CD4-positive, alpha-beta T cell treated with Interleukin-2 at 100 ng/mL for 4 hours (primary cell): Measurements from ENCODE around the gene IRAK3.
A peak's percentile ranks its signal among the peaks of the same experiment; 100 is the strongest.

Experiments
- DNase-seq: peaks from one replicate; pipeline ENCODE4 v3.0.0-alpha.2; 2020; ENCODE audit warnings: low spot score

The IRAK3 gene, protein sequence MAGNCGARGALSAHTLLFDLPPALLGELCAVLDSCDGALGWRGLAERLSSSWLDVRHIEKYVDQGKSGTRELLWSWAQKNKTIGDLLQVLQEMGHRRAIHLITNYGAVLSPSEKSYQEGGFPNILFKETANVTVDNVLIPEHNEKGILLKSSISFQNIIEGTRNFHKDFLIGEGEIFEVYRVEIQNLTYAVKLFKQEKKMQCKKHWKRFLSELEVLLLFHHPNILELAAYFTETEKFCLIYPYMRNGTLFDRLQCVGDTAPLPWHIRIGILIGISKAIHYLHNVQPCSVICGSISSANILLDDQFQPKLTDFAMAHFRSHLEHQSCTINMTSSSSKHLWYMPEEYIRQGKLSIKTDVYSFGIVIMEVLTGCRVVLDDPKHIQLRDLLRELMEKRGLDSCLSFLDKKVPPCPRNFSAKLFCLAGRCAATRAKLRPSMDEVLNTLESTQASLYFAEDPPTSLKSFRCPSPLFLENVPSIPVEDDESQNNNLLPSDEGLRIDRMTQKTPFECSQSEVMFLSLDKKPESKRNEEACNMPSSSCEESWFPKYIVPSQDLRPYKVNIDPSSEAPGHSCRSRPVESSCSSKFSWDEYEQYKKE

GRCh38 chr12:66188584-66189485, at the start of gene IRAK3:
Gene IRAK3, plus strand, starts transcription at chr12:66189214. Its CDS starts 86 bp downstream, at chr12:66189300.
- DNase-seq: peak; percentile 12

- DNase-seq: no peak
Measured at GRCh38 chr12:66139328-66139727, 49.7 kb upstream of the IRAK3 start.

- no peak for DNase-seq
Measured at GRCh38 chr12:66140731-66141130, 48.3 kb upstream of the IRAK3 start.

GRCh38 chr12:66141299-66141698, 47.7 kb upstream of the IRAK3 start:
- DNase-seq: no peak

- DNase-seq: no peak
Measured at GRCh38 chr12:66142826-66143225, 46.2 kb upstream of the IRAK3 start.

- DNase-seq: no peak
Measured at GRCh38 chr12:66143868-66144267, 45.1 kb upstream of the IRAK3 start.

DNA sequence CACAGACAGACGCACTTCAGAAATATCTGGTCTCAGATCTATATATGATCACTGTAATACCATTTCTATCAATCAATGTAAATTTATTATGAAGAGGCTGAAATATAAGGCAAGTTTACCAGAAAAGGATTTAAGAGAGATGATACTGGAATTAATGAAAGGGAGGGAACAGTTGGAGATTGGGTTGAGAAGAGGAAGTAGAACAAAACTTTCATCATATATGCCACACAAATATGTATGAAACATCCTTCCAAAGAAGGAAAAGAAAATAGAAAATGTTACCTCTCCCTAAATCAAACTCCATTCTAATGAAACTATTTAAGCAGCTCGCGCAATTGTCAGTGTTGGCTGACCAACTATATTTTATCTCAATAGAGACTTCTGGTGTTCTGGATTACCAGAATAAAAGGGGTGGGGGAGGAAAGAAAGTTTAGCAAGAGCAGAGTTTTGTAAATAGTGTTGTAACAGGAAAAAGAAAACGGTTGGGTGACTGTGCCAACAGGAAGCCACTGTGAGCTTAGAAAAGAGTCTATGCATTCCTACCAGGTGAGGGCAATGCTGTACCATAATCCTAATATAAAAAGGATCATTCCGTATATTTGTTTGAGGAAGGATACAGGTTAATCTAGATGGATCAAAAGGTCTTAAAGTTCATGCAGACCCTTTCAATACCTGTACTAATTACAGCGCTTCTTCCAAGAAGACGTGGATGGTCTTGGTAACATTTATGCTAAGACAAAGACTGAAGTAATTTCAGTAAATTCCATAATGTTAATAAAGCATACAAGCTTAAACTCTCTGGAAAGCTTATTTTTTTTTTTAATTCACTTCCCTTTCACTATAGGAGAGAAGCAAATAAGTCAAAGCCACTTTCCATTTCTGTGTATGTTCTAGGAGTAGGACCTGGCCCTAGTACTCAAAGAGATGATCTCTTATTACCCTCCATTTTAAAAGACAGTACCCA, 43.9 kb upstream of the IRAK3 start:
- DNase-seq: no peak

GRCh38 chr12:66149702-66150398, 39.2 kb upstream of the IRAK3 start:
- DNase-seq: no peak

DNA sequence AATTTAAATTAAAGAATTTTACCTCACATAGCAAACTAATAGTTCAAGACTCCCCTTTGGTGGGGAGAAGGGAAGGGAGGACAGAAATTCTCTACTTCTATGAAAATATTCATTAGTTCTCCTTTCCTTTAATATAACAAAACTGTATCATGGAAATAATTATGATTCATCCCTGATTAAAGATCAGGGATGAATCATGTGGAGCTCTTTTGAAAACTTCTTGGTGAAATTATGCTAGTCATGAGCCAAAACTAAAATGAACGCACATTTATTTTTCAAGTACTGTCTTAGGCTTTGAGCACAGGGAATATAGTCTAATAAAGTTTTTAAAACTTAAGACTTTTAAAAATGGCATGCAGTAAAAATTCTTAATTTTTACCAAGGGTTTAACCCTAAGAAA, 36.3 kb upstream of the IRAK3 start:
- no peak for DNase-seq

DNA sequence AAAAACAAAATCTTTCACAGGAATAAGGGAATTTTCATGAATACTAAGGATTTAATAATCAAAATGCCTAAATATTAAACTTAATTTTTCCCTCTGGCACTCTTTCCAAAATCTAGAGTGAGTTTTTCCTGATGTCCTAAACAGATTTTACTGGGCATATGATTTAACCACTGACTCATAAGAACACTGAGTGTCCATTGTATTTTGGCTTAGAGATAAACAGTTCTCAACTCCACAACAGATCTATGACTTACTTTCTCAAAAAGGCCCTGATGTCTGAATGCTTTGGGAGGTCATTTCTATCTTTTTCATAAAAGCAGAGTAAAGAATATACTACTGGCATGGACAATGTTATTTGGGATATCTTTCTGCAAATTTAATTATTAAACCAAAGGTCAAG, 34.2 kb upstream of the IRAK3 start:
- no peak for DNase-seq

DNA sequence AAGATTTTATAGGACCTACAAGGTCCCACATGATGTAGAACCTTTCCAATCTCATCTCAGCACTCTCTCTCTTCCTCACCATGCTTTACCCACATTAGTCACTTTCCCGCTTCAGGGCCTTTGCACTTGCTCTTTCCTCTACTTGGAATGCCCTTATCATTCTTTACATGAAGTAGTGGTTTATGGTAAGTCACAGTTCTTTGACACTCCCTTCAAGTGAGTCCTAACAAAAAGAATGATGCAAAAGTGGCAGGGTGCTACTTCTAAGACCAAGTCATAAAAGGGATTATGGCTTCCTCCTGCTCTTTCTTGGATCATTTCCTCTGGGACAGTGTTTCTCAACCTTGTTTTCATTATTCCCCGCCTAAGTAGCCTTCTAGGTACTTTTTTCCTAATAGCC, 32.4 kb upstream of the IRAK3 start:
- DNase-seq: no peak

DNA sequence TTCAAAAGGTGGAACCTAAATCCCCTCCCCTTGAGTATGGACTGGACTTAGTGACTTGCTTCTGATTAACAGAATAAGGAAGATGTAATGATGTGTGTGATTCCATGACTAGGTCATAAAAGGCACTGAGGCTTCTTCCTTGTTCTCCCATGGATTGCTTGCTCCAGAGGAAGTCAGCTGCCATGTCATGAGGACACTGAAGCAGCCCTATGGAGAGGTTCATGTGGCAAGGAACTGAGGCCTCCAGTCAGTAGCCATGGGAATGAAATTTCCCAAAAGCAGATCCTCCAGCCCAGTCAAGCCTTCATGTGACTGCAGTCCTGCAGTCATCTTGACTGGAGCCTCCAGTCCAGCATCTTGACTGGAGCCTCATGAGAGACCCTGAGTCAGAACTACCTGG, 29.9 kb upstream of the IRAK3 start:
- no peak for DNase-seq

GRCh38 chr12:66160704-66161103, 28.3 kb upstream of the IRAK3 start:
- no peak for DNase-seq

DNA sequence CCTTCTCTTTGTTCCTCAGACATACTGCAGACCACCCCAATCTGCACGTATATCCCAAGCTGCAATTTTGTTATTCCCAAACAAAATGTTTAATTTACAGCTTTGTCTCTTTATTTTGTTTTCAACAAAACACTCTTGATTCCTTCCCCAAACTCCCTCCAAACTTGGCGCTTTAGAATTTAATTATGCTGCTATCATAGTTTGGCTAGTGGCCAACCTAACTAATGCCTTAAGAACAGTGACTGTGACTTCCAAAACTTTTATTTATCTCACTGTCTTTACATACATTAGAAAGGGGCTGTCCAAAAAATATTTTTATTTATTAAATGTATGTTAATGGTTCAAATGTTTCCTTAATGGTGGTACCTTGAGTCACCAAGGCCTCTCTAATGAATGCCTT, 26.3 kb upstream of the IRAK3 start:
- DNase-seq: no peak

- no peak for DNase-seq
Measured at GRCh38 chr12:66163289-66163688, 25.7 kb upstream of the IRAK3 start.

DNA sequence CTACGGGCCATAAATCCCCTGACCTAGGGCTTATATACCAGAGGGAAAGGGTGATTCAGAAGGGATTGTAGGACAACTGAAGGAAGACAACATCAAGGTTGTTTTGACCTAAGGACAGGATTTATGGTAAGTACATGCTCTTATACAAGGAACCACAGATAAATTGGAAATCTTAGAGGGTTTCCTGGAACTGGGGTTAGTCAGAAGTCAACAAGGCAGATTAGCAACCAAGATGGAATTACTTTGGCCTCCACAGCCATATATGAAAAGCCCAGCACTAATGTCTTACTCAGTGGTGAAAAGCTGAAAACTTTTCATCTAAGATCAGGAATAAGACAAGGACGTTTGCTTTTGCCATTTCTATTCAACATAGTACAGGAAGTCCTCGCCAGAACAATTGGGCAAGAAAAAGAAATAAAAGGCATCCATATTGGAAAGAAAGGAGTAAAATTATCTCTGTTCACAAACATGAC, 24.6 kb upstream of the IRAK3 start:
- no peak for DNase-seq

DNA sequence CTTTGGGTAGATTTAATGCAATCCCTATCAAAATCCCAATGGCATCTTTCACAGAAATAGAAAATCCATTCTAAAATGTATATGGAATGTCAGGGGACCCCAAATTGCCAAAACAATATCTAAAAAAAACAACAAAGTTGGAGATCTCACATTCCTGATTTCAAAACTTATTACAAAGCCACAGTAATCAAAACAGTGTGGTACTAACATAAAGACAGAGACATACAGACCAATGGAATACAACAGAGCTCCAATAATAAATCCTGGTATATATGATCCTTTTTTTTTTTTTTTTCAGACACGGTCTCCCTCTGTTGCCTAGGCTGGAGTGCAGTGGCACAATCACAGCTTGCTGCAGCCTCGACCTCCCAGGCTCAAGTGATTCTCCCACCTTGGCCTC, 23.9 kb upstream of the IRAK3 start:
- DNase-seq: no peak

GRCh38 chr12:66166561-66166960, 22.5 kb upstream of the IRAK3 start:
- DNase-seq: no peak

GRCh38 chr12:66168410-66168809, 20.6 kb upstream of the IRAK3 start:
- DNase-seq: no peak

GRCh38 chr12:66169221-66170170, 19.5 kb upstream of the IRAK3 start, which contains the start of gene TMBIM4:
Gene TMBIM4, minus strand, starts transcription at chr12:66169996. Its CDS starts 45 bp downstream, at chr12:66169951.
- peak; percentile 84 for DNase-seq
